GM18505 (cell line): ENCODE measurements around the gene SNIP1.
"Not testable (repeated sequence)": the region's sequence is repeated elsewhere in the genome, so short reads cannot be mapped to it uniquely, and the experiment has no call there.

Source experiments
- ATAC-seq: cut with Tn5 transposase; IDR thresholded peaks from one replicate; pipeline ENCODE4 v1.9.1; 2021; ENCODE audit not compliant: unreplicated experiment
- POLR2A ChIP-seq: IDR thresholded peaks from 4 replicates; pipeline ENCODE4 v1.6.1; 2011; ENCODE audit warnings: borderline replicate concordance; ENCODE audit not compliant: insufficient read depth, insufficient read length; ENCODE audit errors: extremely low read depth

The SNIP1 gene

GRCh38 chr1:37570528-37571334 is 16.6 kb upstream of the SNIP1 start:
- TF ChIP-seq POLR2A, result no peak

GRCh38 chr1:37567023-37567422 is 12.9 kb upstream of the SNIP1 start:
- ATAC-seq, result no peak
- no peak for TF ChIP-seq POLR2A

More at GRCh38 chr1:37570528-37571334, 16.6 kb upstream of the SNIP1 start:
- no peak for ATAC-seq

DNA sequence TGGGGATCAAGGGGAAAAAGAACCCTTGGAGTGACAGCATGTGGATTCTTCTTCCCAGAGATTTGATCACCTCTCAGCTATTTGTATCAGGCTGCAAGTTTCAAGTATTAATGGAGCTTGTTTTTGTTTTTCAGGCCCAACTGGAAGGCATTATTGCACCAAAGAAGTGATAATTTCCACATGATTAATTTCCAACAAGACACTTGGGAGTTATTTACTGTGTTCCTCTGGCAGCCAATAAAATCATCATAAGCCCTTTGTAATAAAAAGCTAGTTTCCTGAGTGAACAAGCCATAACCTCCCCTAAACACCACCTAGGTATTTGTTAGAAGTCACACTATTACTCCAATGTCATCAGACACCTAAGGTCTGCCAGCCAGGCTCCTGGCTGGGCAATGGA is 10.8 kb upstream of the SNIP1 start:
- ATAC-seq, result no peak
- TF ChIP-seq POLR2A, result no peak

- TF ChIP-seq POLR2A, result no peak
These were observed 8.9 kb upstream of the SNIP1 start for GRCh38 chr1:37562984-37563383.

DNA sequence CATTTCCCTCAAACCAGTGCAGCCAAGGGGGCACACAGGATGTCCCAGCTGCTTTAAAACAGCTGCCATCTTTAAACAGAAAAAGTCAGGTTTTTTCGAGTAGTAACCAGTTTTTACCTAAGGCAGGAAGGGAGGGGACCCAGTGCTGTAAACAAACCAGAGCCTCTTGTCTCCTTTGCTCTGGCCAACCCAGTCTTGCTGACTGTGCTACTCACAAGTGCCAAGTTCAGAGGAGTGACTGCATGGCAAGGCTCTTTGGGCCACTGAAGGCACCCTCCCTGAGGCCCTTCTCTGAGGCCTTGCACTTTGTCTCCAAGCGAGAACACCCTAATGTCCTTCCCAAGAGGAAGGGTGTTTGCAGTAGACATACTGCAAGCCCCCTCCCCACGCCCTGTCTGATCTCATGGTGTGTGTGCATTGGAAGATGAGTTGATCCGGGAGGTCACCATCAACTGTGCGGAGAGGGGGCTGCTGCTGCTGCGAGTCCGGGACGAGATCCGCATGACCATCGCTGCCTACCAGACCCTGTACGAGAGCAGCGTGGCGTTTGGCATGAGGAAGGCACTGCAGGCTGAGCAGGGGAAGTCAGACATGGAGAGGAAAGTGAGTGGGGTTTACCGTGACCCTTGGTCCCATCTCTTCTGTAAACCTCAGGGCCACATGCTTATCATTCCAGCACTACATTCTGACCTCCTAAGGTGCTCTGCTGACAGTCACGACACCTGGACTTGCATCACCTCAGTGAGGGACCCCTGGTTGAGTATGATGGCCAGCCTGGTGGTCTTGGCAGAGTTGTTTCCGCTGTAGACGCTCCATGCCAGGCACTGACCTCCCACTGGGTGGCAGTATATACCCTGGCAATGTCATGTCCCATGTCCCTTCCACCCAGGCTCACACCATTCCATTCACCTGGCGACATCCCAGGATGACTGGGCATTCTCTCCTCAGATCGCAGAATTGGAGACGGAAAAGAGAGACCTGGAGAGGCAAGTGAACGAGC is 7.3 kb upstream of the SNIP1 start:
- TF ChIP-seq POLR2A, result no peak
- ATAC-seq, result no peak

More at GRCh38 chr1:37562984-37563383, 8.9 kb upstream of the SNIP1 start:
- ATAC-seq, result no peak

DNA sequence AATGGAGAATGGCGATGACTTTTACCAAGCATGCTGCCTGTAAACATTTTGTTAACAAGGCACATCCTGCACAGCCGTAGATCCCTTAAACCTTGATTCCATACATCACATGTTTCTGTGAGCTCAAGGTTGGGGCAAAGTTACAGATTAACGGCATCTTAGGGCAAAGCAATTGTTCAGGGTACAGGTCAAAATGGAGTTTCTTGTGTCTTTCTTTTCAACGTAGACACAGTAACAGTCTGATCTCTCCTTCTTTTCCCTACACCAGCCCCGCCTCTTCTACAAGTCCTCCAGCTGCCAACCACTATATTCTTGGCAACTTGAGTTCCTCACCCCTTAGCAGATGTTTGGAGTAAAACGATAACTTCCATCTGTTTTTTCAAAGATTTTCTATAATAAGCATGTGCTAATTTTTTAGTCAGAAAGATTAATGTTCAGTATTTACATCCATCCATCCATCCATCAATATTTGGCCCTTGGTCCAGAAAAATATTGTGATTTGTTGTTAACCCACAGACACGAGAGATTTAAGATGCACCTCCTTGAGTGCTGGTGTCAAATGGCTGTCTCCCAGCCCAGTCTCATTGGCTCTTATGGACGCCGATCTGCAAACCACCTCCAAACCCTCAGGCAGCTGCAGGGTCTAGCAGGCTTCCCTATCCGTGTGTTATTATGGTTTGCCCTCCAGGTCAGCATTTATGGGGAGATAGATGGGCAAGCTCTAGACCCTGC is 6.5 kb upstream of the SNIP1 start:
- no peak for ATAC-seq
- TF ChIP-seq POLR2A, result no peak

DNA sequence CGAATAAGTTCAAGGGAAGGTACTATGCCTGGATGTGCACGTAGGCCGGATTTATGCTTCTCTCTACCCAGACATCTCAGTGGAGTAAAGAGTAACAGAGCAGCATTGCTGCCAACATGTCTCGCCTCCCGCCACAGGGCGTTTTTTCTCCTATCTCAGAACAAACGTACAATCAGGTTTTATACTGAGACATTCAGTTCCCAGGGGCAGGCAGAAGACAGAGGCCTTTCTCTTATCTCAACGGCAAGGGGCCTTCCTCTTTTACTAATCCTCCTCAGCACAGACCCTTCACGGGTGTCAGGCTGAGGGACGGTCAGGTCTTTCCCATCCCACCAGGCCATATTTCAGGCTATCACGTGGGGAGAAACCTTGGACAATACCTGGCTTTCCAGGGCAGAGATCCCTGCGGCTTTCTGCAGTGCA is 5.9 kb upstream of the SNIP1 start:
- not testable (repeated sequence) for ATAC-seq

DNA sequence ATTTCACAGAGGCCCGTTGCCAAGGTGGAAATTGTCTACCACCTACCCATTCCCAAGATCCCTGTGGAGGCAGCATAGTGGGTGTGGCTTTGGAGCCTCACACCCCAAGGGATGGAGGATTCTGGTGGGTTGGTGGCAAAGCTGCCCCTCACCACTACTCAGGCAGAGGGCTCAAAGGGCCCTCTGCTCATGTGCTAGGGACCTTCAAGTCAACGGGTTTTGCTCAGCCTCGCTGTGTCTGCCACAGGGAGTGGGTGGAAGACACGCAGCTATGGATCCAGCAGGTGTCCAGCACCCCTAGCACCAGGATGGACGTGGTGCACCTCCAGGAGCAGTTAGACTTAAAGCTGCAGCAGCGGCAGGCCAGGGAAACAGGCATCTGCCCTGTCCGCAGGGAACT is 5.0 kb upstream of the SNIP1 start:
- ATAC-seq, result no peak
- TF ChIP-seq POLR2A, result no peak

DNA sequence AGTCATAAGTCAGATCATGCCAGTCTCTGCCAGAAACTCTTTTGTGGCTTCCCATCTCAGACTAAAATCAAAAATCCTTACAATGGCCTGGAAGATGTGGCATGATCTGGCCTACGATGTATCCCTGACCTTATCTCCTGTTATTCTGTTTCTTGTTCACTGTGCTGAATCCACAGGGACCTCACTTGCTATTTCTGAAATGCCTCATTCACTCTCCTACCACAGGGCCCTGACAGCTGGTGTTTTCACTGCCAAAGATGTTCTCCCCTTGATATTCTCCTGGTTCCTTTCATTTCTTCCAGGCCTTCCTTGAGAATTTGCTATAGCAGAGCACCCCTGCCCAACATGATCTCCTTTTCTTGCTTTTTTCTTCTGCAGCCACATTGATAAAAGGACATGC is 4.3 kb upstream of the SNIP1 start:
- ATAC-seq, result no peak
- no peak for TF ChIP-seq POLR2A

DNA sequence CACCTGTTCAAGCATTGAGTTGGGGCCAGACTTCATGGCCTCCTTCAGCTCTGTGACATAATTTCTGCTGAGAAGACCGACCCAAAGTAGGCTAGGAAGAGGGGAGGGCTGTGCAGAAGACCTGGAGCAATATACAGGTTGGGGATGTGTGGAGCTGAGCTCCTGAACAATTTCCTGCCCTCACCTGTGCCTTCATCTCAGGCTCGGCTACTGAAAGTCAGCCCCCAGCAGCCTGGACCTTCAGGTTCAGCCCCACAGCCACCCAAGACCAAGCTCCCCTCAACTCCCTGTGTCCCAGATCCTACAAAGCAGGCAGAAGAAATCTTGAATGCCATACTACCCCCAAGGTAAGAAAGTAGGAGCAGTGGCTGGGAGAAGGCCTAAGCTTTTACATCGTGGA is 3.3 kb upstream of the SNIP1 start:
- TF ChIP-seq POLR2A, result no peak
- no peak for ATAC-seq

GRCh38 chr1:37556712-37557196 is 2.7 kb upstream of the SNIP1 start, which contains the start of gene DNALI1:
TSS of gene DNALI1 (plus strand) at chr1:37556940. CDS start at chr1:37556995, 55 bp downstream.
- no peak for ATAC-seq
- no peak for TF ChIP-seq POLR2A

DNA sequence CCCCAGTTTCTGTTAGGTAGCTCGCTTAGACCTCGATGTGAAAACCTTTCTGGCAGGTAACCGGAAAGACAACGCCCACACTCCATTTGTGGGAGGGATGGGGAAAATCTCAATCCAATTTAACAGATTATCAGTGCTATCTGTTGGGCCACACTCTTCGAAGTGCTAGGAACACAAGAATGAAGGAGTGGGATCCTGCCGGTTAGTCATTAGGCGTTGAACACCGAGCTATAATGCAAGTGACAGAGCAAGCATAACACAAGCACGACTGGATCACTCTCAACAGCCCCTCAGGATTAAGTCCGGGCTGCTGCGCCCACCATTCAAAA is 531 bp downstream of the SNIP1 start:
- TF ChIP-seq POLR2A, result no peak
- no peak for ATAC-seq

DNA sequence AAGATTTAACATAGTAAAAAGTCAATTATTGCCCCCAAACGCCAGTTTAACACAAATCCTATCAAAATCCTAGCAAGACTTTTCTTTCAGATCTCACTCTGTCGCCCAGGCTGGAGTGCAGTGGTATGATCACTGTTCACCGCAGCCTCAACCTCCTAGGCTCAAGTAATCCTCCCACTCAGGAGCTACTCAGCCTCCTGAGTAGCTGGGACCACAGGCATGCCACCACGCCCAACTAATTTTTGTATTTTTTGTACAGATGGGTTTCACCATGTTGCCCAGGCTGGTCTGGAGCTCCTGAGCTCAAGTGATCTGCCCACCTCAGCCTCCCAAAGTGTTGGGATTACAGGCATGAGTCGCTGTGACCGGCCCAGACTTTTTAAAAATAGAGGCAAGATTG is 4.8 kb downstream of the SNIP1 start:
- no peak for ATAC-seq

More for the DNA sequence above, 4.8 kb downstream of the SNIP1 start:
- TF ChIP-seq POLR2A, result no peak
